Kidney (tissue), 14 donors: ENCODE data around the gene SPPL2B. TPM values are rescaled to one million over a fixed set of nuclear protein-coding genes. Genes with fewer than 3 reads are reported as not detected.

Experiments used
- DNase-seq, 5 donors: peaks; one replicate each; pipeline ENCODE4 v3.0.0-alpha.2; 2013 to 2020
- FAIRE-seq: peaks from 2 replicates; lab custom pipeline; 2012; peaks lifted over from hg19 to GRCh38; lab: Jason Lieb, UNC
- H3K27ac ChIP-seq, 2 donors: one replicate each; pipeline ENCODE4 v1.7.0; 2013; ENCODE audit warnings: low read depth in 2 of 2, low read length in 2 of 2, inconsistent platforms in 1 of 2
- H3K27me3 ChIP-seq: one replicate; pipeline ENCODE4 v1.7.1; 2013; ENCODE audit warnings: low read length, inconsistent platforms; ENCODE audit not compliant: control insufficient read depth, insufficient read depth
- H3K36me3 ChIP-seq, 3 donors: one replicate each; pipeline versions ENCODE4 v1.7.0 to v1.7.1; 2013; ENCODE audit warnings: low read length in 3 of 3, control low read depth in 1 of 3, inconsistent platforms in 1 of 3; ENCODE audit not compliant: insufficient read depth in 3 of 3, control insufficient read depth in 2 of 3
- H3K4me1 ChIP-seq, 3 donors: one replicate each; pipeline versions ENCODE4 v1.7.0 to v1.7.1; 2013; ENCODE audit warnings: low read length in 3 of 3, inconsistent platforms in 1 of 3, low read depth in 1 of 3; ENCODE audit not compliant: control insufficient read depth in 2 of 3, insufficient read depth in 2 of 3
- H3K4me3 ChIP-seq, 3 donors: one replicate each; pipeline versions ENCODE4 v1.7.0 to v1.8.1; 2013; ENCODE audit warnings: low read length in 3 of 3, control low read depth in 1 of 3, inconsistent platforms in 1 of 3
- H3K9ac ChIP-seq, 3 donors: one replicate each; pipeline versions ENCODE4 v1.7.0 to v1.7.1; 2013; ENCODE audit warnings: low read length in 3 of 3, control low read depth in 1 of 3, inconsistent platforms in 1 of 3
- H3K9me3 ChIP-seq, 3 donors: one replicate each; pipeline versions ENCODE4 v1.7.0 to v1.7.1; 2013; ENCODE audit warnings: low read length in 3 of 3, control low read depth in 1 of 3, inconsistent platforms in 1 of 3; ENCODE audit not compliant: control insufficient read depth in 2 of 3, insufficient read depth in 1 of 3
- intact Hi-C: fragments of 100-400 bp; cut with DNase I; formaldehyde crosslinking; loops from one replicate; pipeline ENCODE4 v1.11.1; 2022
- polyA plus RNA-seq: library from polyadenylated mRNA; stranded (reverse); fragments of 350-450 nt; fragmentation: Illumina TruSeq; extraction: RNeasy Lipid Tissue Mini Kit (QIAGEN cat#74804); gene quantifications from one replicate; pipeline ENCODE4 v1.2.3, GENCODE V29; 2014; ENCODE audit warnings: low read depth, low replicate concordance; ENCODE audit not compliant: insufficient read depth
- total RNA-seq: library from RNA; stranded (reverse); fragmentation: NEBNext Ultra II Directional; extraction: Animal tissue kit (Norgen Biotek cat#: 25700); gene quantifications from one replicate; pipeline ENCODE4 v1.2.1, GENCODE V29; 2021
- TF ChIP-seq, protein P1 (sequence below): IDR thresholded peaks from 3 replicates; pipeline ENCODE4 v1.5.1; 2012; ENCODE audit warnings: mild to moderate bottlenecking, moderate library complexity, borderline replicate concordance; ENCODE audit not compliant: insufficient read depth; ENCODE audit errors: extremely low read depth
- donor health status: control.
- donor health status: control.
- donor health status: control.
- donor health status: control.
- donor health status: control.
- donor health status: DM: yes; HTN: yes; CAD: no.
- donor health status: Normal renal cell carcinoma (clear cell type).

The SPPL2B gene
- total and polyA plus RNA-seq, 2 donors from 2014 or later: 25.3 to 94.1 TPM

DNA sequence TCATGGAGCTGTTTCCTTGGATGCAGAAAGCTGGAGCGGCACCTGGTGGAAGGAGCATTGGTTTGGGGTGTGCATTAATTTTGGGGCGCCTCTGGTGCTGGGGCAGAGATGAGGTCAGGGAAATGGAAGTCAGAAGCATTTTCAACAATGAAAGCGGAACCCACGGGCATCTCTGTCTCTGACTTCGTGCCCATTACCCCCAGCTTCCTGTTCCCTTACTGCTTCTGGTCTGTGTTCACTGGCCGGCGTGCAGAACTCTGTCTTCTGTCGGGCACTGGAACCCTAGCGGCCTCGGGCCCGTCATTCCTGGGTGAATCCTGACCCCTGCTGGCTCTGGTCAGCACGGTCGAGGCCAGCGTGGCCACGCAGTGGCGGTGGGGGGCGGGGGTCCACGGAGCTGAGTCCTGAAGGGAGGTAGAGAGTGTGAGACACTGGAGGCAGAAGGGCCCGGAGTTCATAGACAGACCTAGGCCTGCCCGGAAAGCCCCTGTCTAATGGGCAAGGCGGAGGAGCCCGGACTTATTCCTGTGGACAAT lies 12.6 kb upstream of the SPPL2B start:
- Histone ChIP-seq H3K9me3 (no peaks in the 10 kb centered on the region), H3K9ac (no peak overlapping the region), H3K27ac (no peak overlapping the region), H3K4me1 (peaks cover 0 to 3% (median 0%) of the 10 kb centered on the region in 3 donors), H3K36me3 (no peaks in the 10 kb centered on the region), H3K27me3 (no peaks in the 10 kb centered on the region), H3K4me3 (no peak overlapping the region)
- no peak for FAIRE-seq
- intact Hi-C loops: loop anchor here (10.0 kb wide), 1 partner anchor 161 kb away; the partner anchor contains the start of gene AP3D1
- DNase-seq: peak in 4 of 5 donors; percentile 78 to 85 (median 79)
- TF ChIP-seq, protein P1, sequence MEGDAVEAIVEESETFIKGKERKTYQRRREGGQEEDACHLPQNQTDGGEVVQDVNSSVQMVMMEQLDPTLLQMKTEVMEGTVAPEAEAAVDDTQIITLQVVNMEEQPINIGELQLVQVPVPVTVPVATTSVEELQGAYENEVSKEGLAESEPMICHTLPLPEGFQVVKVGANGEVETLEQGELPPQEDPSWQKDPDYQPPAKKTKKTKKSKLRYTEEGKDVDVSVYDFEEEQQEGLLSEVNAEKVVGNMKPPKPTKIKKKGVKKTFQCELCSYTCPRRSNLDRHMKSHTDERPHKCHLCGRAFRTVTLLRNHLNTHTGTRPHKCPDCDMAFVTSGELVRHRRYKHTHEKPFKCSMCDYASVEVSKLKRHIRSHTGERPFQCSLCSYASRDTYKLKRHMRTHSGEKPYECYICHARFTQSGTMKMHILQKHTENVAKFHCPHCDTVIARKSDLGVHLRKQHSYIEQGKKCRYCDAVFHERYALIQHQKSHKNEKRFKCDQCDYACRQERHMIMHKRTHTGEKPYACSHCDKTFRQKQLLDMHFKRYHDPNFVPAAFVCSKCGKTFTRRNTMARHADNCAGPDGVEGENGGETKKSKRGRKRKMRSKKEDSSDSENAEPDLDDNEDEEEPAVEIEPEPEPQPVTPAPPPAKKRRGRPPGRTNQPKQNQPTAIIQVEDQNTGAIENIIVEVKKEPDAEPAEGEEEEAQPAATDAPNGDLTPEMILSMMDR: peak; percentile 63

DNA sequence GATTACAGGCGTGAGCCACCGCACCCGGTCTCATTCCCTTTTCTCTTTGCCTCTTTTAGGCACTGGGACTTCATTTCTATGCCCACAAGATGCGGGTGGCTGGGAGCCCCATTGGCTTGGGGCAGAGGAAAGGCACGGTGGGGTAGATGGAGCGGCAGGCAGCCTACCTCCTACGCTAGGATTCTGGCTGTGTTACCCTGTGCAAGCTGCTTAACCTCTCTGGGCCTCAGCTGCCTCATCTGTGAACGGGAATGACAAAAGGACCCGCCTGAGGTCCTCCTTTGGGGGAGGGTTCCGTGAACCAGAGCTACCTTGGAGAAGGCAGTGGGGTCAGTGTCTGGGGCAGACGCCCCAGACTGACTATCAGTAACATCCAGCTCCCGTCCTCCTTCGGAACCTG lies 11.2 kb upstream of the SPPL2B start:
- Histone ChIP-seq H3K9me3 (no peaks in the 10 kb centered on the region), H3K27me3 (no peaks in the 10 kb centered on the region), H3K9ac (no peak overlapping the region), H3K36me3 (no peaks in the 10 kb centered on the region), H3K4me1 (peaks cover 0 to 3% (median 0%) of the 10 kb centered on the region in 3 donors), H3K4me3 (no peak overlapping the region), H3K27ac (no peak overlapping the region)
- TF ChIP-seq, protein P1: no peak
- FAIRE-seq (no peak), DNase-seq (no peak)
- intact Hi-C loops: loop anchor here (10.0 kb wide), 1 partner anchor 162 kb away; the partner anchor contains the start of gene AP3D1

GRCh38 chr19:2317756-2318155 lies 10.7 kb upstream of the SPPL2B start:
- Histone ChIP-seq H3K4me1 (peaks cover 0 to 3% (median 0%) of the 10 kb centered on the region in 3 donors), H3K27me3 (no peaks in the 10 kb centered on the region), H3K9ac (no peak overlapping the region), H3K27ac (no peak overlapping the region), H3K9me3 (no peaks in the 10 kb centered on the region), H3K36me3 (no peaks in the 10 kb centered on the region), H3K4me3 (no peak overlapping the region)
- intact Hi-C loops: loop anchor here (10.0 kb wide), 1 partner anchor 163 kb away; the partner anchor contains the start of gene AP3D1
- FAIRE-seq: no peak
- no peak for DNase-seq
- TF ChIP-seq, protein P1: no peak

- Histone ChIP-seq H3K27me3 (no peaks in the 10 kb centered on the region), H3K27ac (no peak overlapping the region), H3K4me3 (no peak overlapping the region), H3K4me1 (peaks cover 0 to 3% (median 0%) of the 10 kb centered on the region in 3 donors), H3K9me3 (no peaks in the 10 kb centered on the region), H3K9ac (no peak overlapping the region), H3K36me3 (no peaks in the 10 kb centered on the region)
- TF ChIP-seq, protein P1: no peak
- intact Hi-C loops: loop anchor here (10.0 kb wide), 1 partner anchor 164 kb away; the partner anchor contains the start of gene AP3D1
- FAIRE-seq: no peak
- no peak for DNase-seq
Observed at GRCh38 chr19:2318923-2319322, 9.6 kb upstream of the SPPL2B start.
